Measurements from ENCODE around the gene CYP3A5. TPM values are rescaled to one million over a fixed set of nuclear protein-coding genes. Genes with fewer than 3 reads are reported as not detected.

CYP3A5 gene
- not detected in 2 replicates for total RNA-seq

GRCh38 chr7:99679400-99680191 is at the start of gene CYP3A5:
Gene CYP3A5, minus strand, starts transcription at chr7:99679996. Its CDS starts 100 bp downstream, at chr7:99679896.

GRCh38 chr7:99616359-99617191 is 63.2 kb downstream of the CYP3A5 start, which contains the start of gene ZSCAN25:
Gene ZSCAN25, plus strand, starts transcription at chr7:99616946. Its CDS starts 2,661 bp downstream, at chr7:99619607.

Other genes starting within 250 kb of the CYP3A5 start
- gene PTCD1, start 241.2 kb downstream of the CYP3A5 start, total RNA-seq: 3.6 and 5.8 TPM in 2 replicates
- 21.9 and 24.7 TPM in 2 replicates for gene CPSF4, start 241.1 kb downstream of the CYP3A5 start, total RNA-seq
- gene ATP5MF, start 213.8 kb downstream of the CYP3A5 start, total RNA-seq: 186 and 383 TPM in 2 replicates
- 4.2 and 6.9 TPM in 2 replicates for gene ZNF789, start 207.1 kb downstream of the CYP3A5 start, total RNA-seq
- 24.3 and 25.0 TPM in 2 replicates for gene ZNF394, start 179.7 kb downstream of the CYP3A5 start, total RNA-seq
- 8.1 and 12.1 TPM in 2 replicates for gene ZKSCAN5, start 175.3 kb downstream of the CYP3A5 start, total RNA-seq
- gene FAM200A, start 127.9 kb downstream of the CYP3A5 start, total RNA-seq: 2.9 and 4.8 TPM in 2 replicates
- gene ZNF655, start 121.4 kb downstream of the CYP3A5 start, total RNA-seq: 8.9 and 9.5 TPM in 2 replicates
- gene TMEM225B, start 81.7 kb downstream of the CYP3A5 start, total RNA-seq: not detected in 2 replicates
- 9.6 and 20.0 TPM in 2 replicates for gene ZSCAN25, start 63.0 kb downstream of the CYP3A5 start, total RNA-seq
- gene CYP3A7, start 55.2 kb upstream of the CYP3A5 start, total RNA-seq: not detected in 2 replicates
- gene CYP3A4, start 104.2 kb upstream of the CYP3A5 start, total RNA-seq: not detected in 2 replicates
- not detected in 2 replicates for gene CYP3A43, start 148.0 kb upstream of the CYP3A5 start, total RNA-seq
- under 0.01 and 0.25 TPM in 2 replicates for gene OR2AE1, start 197.0 kb upstream of the CYP3A5 start, total RNA-seq
- gene TRIM4, start 239.5 kb upstream of the CYP3A5 start, total RNA-seq: 14.2 and 24.7 TPM in 2 replicates
- gene GJC3, start 249.6 kb upstream of the CYP3A5 start, total RNA-seq: 0.16 and 0.31 TPM in 2 replicates

Measured in bladder microvascular endothelial cell (primary cell).